ENCODE measurements around the gene PPP1R37.

Gene PPP1R37

DNA sequence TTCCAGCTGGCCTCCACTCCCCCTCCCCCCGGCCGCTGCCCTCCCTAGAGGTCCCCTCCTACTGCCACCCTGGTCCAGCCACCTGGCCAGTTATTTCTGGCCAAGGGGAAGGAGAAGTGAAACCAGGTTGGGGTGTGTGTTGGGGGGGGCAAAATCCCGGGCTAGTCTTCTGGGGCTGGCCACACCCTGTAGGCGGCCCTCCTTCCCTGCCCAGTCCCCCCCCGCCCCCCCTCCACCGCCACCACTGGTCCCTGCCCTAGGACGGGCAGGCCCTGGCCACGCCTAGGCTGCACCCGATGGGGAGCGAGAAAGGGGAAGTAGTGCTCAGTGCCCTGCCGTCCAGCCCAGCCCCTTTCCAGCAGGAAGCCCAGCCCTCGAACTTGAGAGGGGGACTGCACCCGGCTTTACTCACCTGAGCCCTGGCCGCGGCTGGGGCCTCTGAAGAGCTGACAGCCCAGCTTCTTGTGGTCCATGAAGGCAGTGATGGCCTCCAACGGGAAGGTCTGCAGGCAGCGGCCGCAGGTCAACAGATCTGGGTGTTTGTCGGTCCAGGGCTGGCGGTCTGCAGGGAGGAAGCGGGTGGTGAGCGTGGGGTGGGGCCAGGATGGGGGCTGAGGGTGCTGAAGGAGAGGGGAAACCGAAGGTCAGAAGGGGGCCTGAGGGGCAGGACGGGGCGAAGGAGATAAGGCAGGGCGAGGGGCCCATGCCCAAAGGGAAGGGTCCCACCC lies 17.5 kb upstream of the PPP1R37 start:
- CTCF ChIA-PET: interaction anchor here (0.6 kb wide), 1 partner anchor 14 kb away, joined by 4 read pairs; no protein-coding TSS in a partner anchor
- peak; percentile 89 for DNase-seq (ENCODE audit: low spot score)
- POLR2A ChIA-PET (ENCODE audit: low non-redundant PET): interaction anchor here (0.5 kb wide), 1 partner anchor 105 kb away, joined by 3 read pairs; no protein-coding TSS in a partner anchor
- TF ChIP-seq, protein P1, sequence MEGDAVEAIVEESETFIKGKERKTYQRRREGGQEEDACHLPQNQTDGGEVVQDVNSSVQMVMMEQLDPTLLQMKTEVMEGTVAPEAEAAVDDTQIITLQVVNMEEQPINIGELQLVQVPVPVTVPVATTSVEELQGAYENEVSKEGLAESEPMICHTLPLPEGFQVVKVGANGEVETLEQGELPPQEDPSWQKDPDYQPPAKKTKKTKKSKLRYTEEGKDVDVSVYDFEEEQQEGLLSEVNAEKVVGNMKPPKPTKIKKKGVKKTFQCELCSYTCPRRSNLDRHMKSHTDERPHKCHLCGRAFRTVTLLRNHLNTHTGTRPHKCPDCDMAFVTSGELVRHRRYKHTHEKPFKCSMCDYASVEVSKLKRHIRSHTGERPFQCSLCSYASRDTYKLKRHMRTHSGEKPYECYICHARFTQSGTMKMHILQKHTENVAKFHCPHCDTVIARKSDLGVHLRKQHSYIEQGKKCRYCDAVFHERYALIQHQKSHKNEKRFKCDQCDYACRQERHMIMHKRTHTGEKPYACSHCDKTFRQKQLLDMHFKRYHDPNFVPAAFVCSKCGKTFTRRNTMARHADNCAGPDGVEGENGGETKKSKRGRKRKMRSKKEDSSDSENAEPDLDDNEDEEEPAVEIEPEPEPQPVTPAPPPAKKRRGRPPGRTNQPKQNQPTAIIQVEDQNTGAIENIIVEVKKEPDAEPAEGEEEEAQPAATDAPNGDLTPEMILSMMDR (conservative IDR thresholded peaks at IDR 0.05; ENCODE audit: low read depth): no peak
- peak overlapping the region; percentile 90 for H3K27ac ChIP-seq

DNA sequence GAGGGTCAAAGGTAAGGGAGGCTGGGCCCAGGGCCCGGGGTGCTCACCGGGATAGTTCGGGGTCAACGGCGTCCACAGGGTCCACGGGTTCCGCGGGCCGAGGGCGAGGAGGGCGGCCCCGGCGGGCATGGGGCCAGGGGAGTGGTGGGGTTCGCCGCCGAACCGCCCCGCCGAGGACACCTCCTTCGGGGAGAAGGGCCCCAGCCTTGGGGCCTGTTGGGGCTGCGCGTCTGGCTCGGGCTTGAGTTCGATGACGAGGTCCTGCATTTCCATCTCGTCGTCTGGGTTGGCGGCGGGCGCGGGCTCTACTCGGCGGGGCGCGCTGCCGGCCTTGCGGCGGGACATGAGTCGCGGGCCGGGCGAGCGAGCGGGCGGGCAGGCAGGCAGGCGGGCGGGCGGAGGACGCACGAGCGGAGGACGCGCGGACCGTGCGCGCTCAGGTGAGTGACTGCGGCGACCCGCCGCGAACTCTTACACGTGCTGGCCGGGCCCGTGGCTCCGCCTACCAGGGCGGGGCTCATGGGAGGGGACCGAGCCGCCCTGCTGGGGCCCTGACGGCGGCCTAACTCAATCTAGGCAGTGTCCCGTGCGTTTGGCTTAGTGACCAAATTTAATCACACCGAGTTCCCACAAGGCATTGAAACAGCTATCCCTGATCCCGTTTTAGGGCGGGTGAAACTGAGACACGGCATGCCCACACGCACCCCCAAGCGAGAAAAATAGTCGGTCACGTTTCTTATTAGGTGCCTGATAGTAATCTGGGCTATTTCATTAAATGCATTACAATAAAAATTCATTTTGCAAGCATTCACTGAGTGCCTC lies 16.7 kb upstream of the PPP1R37 start, which contains the start of gene ZNF296:
Gene ZNF296 (minus strand): TSS at position 450 of the 822 bp plus-strand sequence. CDS start 105 bp downstream, at position 345.
- TF ChIP-seq, protein P1 (conservative IDR thresholded peaks at IDR 0.05; ENCODE audit: low read depth): no peak
- POLR2A ChIA-PET (ENCODE audit: low non-redundant PET): no interaction called here
- peak; percentile 84 for DNase-seq (ENCODE audit: low spot score)
- peak within 1 kb of the TSS; percentile 90 for H3K27ac ChIP-seq
- CTCF ChIA-PET: interaction anchor here (0.6 kb wide), 1 partner anchor 13 kb away, joined by 4 read pairs; no protein-coding TSS in a partner anchor

DNA sequence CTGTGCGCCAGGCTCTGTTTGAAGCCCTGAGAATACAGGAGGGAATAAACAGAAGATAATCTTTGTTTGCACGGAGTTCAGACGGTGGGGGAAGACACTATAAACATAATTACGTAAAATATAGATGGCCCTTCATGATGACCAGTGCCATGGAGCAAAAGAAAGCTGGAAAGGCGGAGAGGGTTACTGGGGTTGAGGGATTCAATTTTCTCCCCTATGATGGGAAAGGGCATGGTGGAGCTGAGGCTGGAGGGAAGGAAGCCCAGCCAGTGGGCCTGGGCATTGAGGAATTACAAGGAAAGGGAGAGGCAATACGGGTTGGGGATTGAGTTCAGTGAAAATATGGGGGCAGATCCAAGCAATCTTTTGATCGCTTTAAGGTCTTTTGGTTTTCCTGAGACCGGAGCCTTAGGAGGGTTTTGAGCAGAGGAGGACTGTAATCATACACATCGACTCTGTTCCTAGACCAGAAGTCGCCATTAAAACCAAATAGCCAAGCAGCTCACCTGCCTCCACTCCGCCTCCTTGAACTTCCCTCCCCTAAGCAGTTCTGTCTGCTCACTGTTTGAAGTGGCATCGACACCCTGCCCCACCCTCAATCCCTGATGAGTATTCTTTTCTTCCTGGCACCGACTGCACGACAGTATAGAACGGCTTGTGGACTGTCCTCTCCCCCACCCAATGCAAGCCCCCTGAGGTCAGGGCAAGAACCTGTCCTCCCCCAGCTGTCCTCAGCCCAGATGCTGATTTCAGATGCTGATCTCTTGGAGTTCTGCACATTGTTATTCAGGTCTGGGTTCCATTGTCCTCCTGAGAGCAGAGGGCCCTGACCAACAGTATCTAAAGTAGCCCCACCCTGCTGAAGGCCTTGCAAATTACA lies 15.9 kb upstream of the PPP1R37 start:
- CTCF ChIA-PET: no interaction called here
- H3K27ac ChIP-seq: peak overlapping the region; percentile 90
- POLR2A ChIA-PET (ENCODE audit: low non-redundant PET): no interaction called here
- TF ChIP-seq, protein P1 (conservative IDR thresholded peaks at IDR 0.05; ENCODE audit: low read depth): no peak
- no peak for DNase-seq (ENCODE audit: low spot score)

DNA sequence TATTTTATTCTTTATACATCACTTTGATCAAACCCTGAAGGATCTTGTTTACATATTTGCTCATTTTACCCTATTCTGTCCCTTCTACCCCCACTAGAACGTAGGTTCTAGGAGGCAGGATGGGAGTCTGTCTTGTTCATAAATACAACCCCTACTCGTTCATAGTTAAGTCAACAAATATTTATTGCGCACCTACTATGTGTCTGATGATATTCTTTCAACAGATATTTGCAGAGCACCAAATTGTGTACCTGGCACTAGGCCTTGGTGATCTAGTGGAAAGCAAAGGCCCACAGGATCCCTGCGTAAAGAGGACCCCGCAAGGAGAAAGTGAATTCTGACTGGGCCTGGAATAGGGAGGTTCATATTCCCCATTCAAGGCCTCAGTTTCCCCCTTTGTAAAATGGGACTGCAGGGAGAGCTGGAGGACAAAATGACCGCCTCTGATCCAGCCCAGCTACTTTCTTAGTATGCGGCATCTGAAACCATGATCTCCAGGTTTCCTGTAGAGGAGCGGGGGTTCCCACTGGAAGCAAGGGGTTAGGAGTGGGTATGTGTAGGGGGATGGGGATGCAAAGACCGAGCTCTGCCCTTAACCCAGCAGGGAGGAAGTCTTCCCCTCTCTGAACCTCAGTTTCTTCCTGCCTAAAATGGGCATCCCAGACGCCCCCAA lies 14.5 kb upstream of the PPP1R37 start:
- CTCF ChIA-PET: no interaction called here
- peak overlapping the region; percentile 90 for H3K27ac ChIP-seq

DNA sequence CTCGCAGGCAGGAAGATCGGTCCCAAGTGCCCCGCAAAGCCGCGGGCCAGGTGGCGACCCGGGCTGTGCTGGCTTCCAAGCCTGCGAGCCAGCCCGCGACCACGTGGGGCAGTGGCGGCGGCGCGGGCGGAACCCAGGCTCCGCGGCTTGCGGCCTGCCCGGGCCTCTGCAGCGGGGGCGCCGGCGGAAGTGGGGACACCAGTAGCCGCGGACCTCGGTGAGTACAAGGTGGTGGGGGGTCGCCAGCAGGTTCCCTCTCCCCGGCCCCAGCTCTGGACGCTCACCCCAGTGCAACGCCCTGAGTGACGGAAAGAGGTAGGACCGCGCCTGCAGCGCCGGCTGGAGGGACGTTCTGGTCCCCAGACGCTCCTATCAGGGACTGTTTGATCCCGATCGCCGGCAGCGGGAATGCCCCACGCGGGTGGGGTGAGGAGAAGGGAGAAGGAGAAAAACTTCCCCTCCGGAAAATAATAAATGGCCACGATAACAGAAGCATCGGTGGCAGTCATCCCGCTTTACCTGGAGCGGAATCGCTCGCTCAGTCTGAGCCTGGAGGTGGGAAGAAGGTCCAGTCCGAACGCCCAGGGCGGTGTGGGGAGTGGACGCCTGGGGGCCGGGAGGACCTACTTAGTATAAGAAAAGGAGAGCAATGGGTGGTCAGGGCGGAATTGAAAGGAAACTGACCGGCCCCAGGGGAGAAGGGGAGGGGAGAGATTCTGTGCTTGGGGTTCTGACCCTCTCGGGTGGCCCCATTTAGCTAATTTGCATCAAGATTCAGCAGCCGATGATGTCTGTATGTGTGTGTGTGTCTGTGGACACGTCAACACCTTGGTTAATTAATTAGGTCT lies 13.7 kb upstream of the PPP1R37 start, which contains the start of gene GEMIN7:
Gene GEMIN7 (plus strand): TSS at position 198 of the 848 bp plus-strand sequence. CDS start 10,855 bp downstream, outside the sequence.
- CTCF ChIA-PET: interaction anchor here (0.6 kb wide), 1 partner anchor 73 kb away, joined by 3 read pairs; no protein-coding TSS in a partner anchor
- TF ChIP-seq, protein P1 (conservative IDR thresholded peaks at IDR 0.05; ENCODE audit: low read depth): peak; percentile 25
- DNase-seq (ENCODE audit: low spot score): peak; percentile 67
- peak within 1 kb of the TSS; percentile 90 for H3K27ac ChIP-seq
- POLR2A ChIA-PET (ENCODE audit: low non-redundant PET): no interaction called here

More for the DNA sequence above, 14.5 kb upstream of the PPP1R37 start:
- TF ChIP-seq, protein P1 (conservative IDR thresholded peaks at IDR 0.05; ENCODE audit: low read depth): no peak
- POLR2A ChIA-PET (ENCODE audit: low non-redundant PET): no interaction called here
- DNase-seq (ENCODE audit: low spot score): no peak
